GM19468 (cell line): ENCODE data around the gene LONP1.

ENCODE experiments used
- ATAC-seq: cut with Tn5 transposase; IDR thresholded peaks from one replicate; pipeline ENCODE4 v1.9.1; 2021; ENCODE audit warnings: mild to moderate bottlenecking, moderate library complexity, moderate number of reproducible peaks; ENCODE audit not compliant: unreplicated experiment; ENCODE audit errors: extremely low read depth

The LONP1 gene

DNA sequence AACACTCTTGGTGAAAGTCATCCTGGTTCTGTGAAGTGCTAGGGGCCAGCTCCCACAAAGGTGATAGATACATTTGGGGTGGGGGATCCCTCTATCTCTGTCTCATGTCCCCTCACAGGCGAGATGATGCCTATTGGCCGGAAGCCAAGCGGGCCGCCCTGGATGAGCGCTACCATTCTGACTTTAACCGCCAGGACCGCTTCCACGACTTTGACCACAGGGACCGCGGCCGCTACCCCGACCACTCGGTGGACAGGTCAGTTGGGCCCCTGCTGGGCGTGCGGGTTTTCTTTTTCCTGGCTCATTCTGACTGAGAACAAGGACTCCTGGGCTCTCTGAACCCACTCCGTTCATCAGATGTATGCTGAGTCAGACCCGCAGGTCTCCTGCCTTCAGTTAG lies 56.0 kb downstream of the LONP1 start:
- no peak for ATAC-seq

DNA sequence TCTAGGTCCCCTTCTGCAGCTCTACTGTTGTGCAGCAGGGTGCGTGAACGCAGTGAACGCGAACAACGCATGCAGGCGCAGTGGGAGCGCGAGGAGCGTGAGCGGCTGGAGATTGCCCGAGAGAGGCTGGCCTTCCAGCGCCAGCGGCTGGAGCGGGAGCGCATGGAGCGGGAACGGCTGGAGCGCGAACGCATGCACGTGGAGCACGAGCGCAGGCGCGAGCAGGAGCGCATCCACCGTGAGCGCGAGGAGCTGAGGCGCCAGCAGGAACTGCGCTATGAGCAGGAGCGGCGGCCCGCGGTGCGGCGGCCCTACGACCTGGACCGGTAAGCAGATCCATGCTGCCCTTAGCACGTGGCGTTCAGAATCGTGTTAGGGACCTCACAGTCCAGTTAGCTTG lies 58.5 kb downstream of the LONP1 start:
- no peak for ATAC-seq

DNA sequence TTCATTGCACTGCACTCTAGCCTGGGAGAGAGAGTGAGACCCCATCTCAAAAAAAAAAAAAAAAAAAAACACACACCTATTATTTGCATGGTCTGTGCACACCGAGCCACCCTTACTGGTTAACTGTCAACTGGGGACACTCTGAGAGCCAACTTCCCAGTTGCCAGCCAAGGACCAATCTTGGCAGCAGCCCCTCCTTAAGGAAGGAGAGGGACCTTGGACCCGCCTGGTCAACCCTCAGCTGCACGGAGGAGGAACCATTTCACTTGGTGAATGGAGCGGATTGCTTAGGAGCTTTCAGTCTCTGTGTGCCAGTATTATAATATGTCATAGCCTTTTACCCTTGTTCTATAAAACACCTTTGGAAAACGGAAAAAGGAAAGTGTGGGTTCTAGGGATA lies 64.5 kb downstream of the LONP1 start:
- no peak for ATAC-seq

DNA sequence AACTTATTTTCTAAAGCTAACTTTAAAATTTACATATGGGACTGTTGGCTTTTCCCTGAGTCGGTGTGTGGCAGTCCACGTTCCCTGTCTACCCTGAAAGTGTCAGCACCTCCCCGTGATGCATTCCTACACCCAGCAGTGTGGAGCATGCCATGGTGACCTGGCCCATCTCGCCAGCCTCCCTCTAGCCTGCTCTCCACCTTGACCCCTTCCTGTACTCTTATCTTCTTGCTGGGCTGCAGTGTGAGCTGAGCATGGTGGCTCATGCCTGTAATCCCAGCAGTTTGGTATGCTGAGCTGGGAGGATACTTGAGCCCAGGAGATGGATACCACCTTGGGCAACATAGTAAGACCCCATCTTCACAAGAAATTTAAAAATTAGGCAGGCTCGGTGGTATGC lies 65.0 kb downstream of the LONP1 start:
- no peak for ATAC-seq

DNA sequence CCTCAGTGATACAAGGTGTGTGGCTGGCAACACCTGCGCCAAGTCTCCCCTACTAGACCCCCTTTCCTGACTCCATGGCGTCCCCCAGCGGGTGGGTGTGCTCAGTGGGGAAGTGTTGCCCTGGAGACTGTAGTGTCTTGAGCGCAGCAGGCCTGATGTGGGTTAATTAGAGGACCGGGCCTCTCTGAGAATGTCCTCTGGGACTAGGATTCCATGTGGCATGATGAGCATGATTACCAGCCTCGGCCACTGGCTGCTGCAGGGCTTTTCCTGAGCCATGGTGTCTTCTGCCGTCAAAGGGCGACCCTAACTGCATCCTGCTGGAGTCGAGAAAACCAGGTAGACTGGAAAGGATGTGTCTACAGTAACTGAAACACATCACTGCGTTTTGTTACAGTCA lies 67.7 kb downstream of the LONP1 start:
- ATAC-seq = no peak

DNA sequence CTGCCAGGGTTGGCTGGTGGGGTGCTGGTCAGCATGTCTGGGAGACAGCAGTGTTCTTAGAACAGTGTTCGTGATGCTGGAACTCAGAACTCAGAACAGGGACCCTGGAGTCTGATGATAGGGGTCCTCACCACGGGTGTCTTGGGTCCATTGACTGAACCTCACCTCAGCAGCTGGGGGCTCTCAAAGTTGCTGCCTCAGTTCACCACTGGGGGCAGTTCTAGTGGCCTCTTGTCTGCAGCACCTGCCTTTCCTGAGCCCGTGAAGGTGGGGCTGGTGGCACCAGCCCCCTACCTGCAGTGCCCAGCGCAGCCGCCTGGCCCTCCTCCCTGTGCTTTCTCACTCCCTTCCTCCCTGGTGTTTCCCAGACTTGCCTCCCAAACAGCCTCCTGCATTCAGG lies 68.6 kb downstream of the LONP1 start:
- ATAC-seq = no peak

DNA sequence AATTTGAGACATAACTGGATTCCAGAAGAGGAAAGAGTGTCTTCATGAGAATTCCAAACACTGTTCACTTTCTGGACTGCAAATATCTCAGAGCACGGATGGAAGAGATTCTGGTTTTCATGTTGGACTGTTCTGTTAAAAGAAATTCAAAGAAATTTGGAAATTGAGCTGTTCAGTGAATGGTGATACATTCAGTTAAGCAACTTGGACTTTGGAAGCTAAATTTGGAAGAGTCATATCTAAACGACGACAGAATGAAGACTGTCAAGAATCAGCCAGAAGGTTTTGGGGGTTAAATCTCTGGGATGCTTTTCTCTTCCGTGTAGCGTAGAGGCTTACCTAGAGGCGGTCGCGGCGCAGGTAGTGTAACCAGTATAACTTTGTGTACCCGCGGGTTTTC lies 71.5 kb downstream of the LONP1 start:
- no peak for ATAC-seq

DNA sequence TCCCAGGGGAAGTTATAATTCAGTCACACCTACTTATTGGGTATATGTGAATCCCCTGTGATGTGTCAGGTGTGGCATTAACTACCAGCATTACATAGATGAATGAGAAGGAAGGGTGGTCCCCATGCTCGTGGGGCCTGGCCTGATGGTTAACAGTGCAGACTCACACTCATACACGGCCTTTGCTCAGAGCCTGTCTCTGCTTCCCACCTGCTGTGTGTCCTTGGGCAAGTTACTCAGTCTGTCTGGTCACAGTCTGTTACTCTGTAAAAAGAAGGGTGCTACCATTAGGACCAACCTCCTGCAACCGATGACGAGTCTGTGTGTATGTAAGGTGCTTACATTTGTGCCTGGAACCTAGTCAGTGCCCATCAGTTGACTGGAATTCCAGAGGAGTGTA lies 73.2 kb downstream of the LONP1 start:
- no peak for ATAC-seq

DNA sequence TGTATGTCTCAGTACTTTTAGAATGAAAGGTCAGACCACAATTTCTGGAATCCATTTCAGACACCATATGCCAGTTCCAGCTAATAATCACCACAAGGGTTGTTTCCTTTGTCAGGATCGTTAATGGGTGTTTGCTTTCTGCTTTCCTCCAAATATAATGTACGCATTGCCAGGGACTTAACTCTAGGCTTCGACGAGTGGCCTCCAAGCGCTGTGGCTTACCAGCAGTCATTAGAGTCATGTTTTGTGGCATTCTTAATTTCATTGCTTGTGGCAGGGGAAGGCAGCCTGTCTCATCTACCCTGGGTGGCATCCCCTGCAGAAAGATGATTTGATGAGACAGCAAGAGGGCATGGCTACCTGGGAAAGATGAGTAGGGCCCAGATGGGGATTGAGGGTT lies 74.5 kb downstream of the LONP1 start:
- no peak for ATAC-seq

DNA sequence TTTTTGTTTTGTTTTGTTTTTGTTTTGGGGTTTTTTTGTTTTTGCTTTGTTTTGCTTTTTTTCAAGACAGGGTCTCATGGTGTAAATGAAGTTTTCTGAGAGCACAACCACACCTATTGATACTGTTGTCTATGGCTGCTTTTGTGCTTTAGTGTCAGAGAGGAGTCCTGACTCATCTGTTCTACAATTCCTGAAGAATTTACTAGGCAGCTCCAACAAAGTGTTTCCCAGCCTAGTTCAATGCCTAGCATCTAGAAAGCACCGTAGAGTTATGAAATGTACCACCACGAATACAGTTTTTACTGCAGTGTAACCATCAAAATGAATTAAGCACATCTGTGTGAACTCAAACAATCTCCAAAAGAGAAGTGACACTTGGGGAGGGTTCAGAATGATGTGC lies 75.9 kb downstream of the LONP1 start:
- no peak for ATAC-seq

DNA sequence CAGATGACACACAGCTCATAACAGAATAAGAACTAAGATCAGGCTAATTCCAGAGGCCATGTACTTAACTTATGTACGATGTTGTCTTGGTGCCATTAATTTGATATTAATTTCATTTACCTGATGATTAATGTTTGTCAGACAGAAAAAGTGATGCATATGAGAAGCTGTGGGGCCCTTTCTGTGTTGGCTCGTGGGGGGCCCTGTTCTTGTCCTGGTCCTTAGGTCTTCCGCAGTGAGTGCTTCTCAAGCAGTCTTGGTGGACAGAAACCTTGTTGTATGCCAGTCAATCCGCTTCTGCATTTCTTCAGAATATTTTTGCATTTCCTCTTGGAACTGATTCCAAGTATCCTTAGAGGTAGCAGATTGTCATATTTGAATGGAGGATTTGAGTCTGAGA lies 76.9 kb downstream of the LONP1 start:
- ATAC-seq = no peak

DNA sequence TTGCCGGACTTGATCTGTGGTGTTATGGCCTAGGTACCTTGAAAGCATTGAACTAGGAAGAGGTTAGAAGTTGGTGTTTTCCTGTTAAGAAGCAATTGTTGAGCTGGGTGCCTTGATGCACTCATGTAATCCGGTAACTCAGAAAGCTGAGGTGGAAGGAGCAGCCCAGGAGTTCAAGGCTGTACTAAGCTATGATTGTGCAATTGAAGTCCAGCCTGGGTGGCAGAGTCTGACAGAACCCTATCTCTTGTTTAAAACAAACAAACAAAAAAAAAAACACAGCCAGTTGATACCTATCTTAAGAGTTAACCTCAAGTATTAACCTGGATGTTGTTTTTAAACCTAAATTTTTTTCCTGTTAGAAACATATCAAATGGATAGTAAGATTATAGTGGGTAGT lies 77.7 kb downstream of the LONP1 start:
- ATAC-seq = no peak
